ENCODE results near the gene IVNS1ABP. TPM values are rescaled to one million over a fixed set of nuclear protein-coding genes. Genes with fewer than 3 reads are reported as not detected.

Gene IVNS1ABP
- total and polyA plus RNA-seq, 9 of the 15 experiments (the other 6 are each of a cell fraction or from before 2014, with no cell fraction given): 30.6 to 126 (median 77.7) TPM

DNA sequence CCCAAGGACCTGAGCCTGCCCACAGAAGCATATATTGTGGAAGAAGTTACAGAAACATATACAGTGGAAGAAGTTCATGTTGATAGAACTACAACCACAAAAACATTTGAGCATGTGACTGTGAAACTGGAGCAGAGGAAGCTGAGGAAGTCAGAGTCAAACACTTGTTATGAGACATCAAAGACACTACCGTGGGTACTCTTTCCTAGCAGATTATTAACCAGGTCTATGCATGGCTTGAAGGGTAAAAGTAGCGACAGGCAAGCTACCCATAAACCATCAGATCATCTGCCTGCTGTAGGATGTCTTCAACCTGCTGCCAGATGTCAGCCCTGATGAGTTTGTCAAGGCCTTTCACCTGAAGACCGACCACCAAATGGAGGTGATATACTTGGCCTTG lies 35.8 kb downstream of the IVNS1ABP start (continued):
- TF ChIP-seq, protein P1, sequence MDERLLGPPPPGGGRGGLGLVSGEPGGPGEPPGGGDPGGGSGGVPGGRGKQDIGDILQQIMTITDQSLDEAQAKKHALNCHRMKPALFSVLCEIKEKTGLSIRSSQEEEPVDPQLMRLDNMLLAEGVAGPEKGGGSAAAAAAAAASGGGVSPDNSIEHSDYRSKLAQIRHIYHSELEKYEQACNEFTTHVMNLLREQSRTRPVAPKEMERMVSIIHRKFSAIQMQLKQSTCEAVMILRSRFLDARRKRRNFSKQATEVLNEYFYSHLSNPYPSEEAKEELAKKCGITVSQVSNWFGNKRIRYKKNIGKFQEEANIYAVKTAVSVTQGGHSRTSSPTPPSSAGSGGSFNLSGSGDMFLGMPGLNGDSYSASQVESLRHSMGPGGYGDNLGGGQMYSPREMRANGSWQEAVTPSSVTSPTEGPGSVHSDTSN (CRISPR knock-in tag; IDR thresholded peaks at IDR 0.05; ENCODE audit: low read depth): no peak
- TF ChIP-seq, protein P1 (tag; conservative IDR thresholded peaks at IDR 0.05; ENCODE audit: low read depth): no peak

DNA sequence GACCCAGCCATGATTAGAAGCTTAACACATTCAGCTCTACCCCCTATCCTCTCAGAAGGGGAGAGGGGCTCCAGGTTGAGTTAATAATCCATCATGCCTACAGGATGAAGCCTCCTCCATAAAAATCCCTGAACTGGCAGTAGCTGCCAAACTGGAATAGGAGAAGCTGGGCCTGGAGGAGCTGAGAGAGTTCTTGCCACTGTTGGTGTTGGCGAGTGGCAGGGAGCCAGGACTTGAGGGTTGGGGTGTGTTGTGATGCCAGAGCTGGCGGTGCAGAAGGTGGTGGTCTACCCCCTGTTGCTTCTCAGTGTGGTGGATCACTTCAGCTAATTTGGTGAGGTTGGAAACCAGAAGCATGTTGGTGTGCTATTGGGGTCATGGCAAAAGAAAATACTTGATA lies 36.5 kb downstream of the IVNS1ABP start:
- no peak overlapping the region for H3K9ac ChIP-seq (ENCODE audit: insufficient read depth in 1 of 2, low read depth in 2 of 2, low read length in 2 of 2)
- in situ Hi-C loops (cut with MboI) (no loop called here), intact Hi-C loops (cut with micrococcal nuclease) (no loop called here)
- H3K4me2 ChIP-seq (ENCODE audit: insufficient read depth, low read length): no peak overlapping the region
- H3K27ac ChIP-seq (ENCODE audit: extremely low read depth, low read depth, low read length): no peak overlapping the region
- no peak for ATAC-seq
- H3K4me1 ChIP-seq (replicated peaks in 1 of 2; ENCODE audit: control insufficient read depth in 2 of 2, insufficient read depth in 2 of 2, low read length in 2 of 2): peaks cover 4 to 22% of the 10 kb centered on the region in 2 experiments; a peak in 3 of 5 replicates
- TF ChIP-seq, protein P2, sequence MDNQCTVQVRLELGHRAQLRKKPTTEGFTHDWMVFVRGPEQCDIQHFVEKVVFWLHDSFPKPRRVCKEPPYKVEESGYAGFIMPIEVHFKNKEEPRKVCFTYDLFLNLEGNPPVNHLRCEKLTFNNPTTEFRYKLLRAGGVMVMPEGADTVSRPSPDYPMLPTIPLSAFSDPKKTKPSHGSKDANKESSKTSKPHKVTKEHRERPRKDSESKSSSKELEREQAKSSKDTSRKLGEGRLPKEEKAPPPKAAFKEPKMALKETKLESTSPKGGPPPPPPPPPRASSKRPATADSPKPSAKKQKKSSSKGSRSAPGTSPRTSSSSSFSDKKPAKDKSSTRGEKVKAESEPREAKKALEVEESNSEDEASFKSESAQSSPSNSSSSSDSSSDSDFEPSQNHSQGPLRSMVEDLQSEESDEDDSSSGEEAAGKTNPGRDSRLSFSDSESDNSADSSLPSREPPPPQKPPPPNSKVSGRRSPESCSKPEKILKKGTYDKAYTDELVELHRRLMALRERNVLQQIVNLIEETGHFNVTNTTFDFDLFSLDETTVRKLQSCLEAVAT (IDR thresholded peaks at IDR 0.05): no peak
- TF ChIP-seq HDAC1 (IDR thresholded peaks at IDR 0.05) (no peak), TCFL5 (CRISPR knock-in tag; conservative IDR thresholded peaks at IDR 0.05) (no peak), CHAMP1 (IDR thresholded peaks at IDR 0.05) (no peak), TEAD1 (CRISPR knock-in tag; IDR thresholded peaks at IDR 0.05) (no peak), RAD51 (IDR thresholded peaks at IDR 0.05; ENCODE audit: borderline replicate concordance, low read depth) (no peak), POLR2H (tag; IDR thresholded peaks at IDR 0.05; ENCODE audit: low read depth) (no peak), ZSCAN32 (CRISPR knock-in tag; IDR thresholded peaks at IDR 0.05) (no peak), SP1 (CRISPR knock-in tag; IDR thresholded peaks at IDR 0.05) (no peak)
- TF ChIP-seq, protein P3, sequence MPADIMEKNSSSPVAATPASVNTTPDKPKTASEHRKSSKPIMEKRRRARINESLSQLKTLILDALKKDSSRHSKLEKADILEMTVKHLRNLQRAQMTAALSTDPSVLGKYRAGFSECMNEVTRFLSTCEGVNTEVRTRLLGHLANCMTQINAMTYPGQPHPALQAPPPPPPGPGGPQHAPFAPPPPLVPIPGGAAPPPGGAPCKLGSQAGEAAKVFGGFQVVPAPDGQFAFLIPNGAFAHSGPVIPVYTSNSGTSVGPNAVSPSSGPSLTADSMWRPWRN (IDR thresholded peaks at IDR 0.05; ENCODE audit: low read depth): no peak
- no peak for DNase-seq (ENCODE audit: extremely low read depth in 1 of 4, low spot score in 3 of 4)
- no peaks in the 10 kb centered on the region for H3K27me3 ChIP-seq (ENCODE audit: control insufficient read depth in 2 of 2, insufficient read depth in 2 of 2, low read length in 2 of 2)
- H3K9me1 ChIP-seq (ENCODE audit: control insufficient read depth, insufficient read depth, low read length): no peaks in the 10 kb centered on the region
- BruUV-seq (replicated peaks): no TSS peak
- no peak for FAIRE-seq
- H3K36me3 ChIP-seq (ENCODE audit: control insufficient read depth, insufficient read depth, low read length): peaks cover 8% of the 10 kb centered on the region
- H3K79me2 ChIP-seq (ENCODE audit: control insufficient read depth, insufficient read depth, low read length): no peaks in the 10 kb centered on the region
- H3K9me3 ChIP-seq (replicated peaks; ENCODE audit: control insufficient read depth, insufficient read depth, low read depth, low read length): peaks cover 20% of the 10 kb centered on the region
- no peak overlapping the region for H3K4me3 ChIP-seq
- CTCF ChIA-PET (ENCODE audit: low intra/inter-chr PET ratio): no interaction called here
- WGBS (ENCODE audit: insufficient coverage, low coverage, missing lambda C conversion rate): 90% methylated on average over 2 of the region's 2 CpGs
- no peaks in the 10 kb centered on the region for H4K20me1 ChIP-seq (replicated peaks; ENCODE audit: control insufficient read depth, insufficient read depth, low read length)
- no peak overlapping the region for H2AFZ ChIP-seq (ENCODE audit: low read depth, low read length)
- POLR2A ChIA-PET: interaction anchor here (1.0 kb wide), 1 partner anchor 34 kb away, joined by 3 read pairs; no protein-coding TSS in a partner anchor
